Measurements from ENCODE around the gene VPS37C. TPM values are rescaled to one million over a fixed set of nuclear protein-coding genes. Genes with fewer than 3 reads are reported as not detected.
"Not testable (repeated sequence)": the region's sequence is repeated elsewhere in the genome, so short reads cannot be mapped to it uniquely, and the experiment has no call there.

Gene VPS37C
- total and polyA plus RNA-seq, 2 of the 13 experiments (the other 11 are each of a cell fraction or from before 2014, with no cell fraction given) = 7.5 to 8.8 TPM

- Histone ChIP-seq H3K9me3 (ENCODE audit: low read length) (no peaks in the 10 kb centered on the region), H3K4me2 (ENCODE audit: low read depth, low read length) (no peak overlapping the region), H3K79me2 (ENCODE audit: insufficient read depth, low read length) (no peaks in the 10 kb centered on the region), H3K27ac (ENCODE audit: extremely low read length, insufficient read depth, low read length) (no peak overlapping the region), H3K4me3 (replicated peaks in 1 of 3; ENCODE audit: insufficient read depth in 1 of 3, low read depth in 2 of 3, low read length in 3 of 3) (no peak overlapping the region), H3K4me1 (ENCODE audit: insufficient read depth, low read length) (no peaks in the 10 kb centered on the region), H3K36me3 (replicated peaks in 1 of 2; ENCODE audit: control insufficient read depth in 1 of 2, insufficient read depth in 2 of 2, low read length in 2 of 2) (no peaks in the 10 kb centered on the region), H3K9ac (ENCODE audit: insufficient read depth, low read depth, low read length) (no peak overlapping the region), H3K27me3 (ENCODE audit: control insufficient read depth in 1 of 2, insufficient read depth in 2 of 2, low read length in 2 of 2) (peaks cover 0 to 3% of the 10 kb centered on the region in 2 experiments; a peak in 1 of 5 replicates), H4K20me1 (ENCODE audit: insufficient read depth, low read length) (no peaks in the 10 kb centered on the region), H2AFZ (ENCODE audit: low read length) (no peak overlapping the region)
- in situ Hi-C loops (cut with HindIII; ENCODE audit: extremely low pct_ligation_motif_present, low pct_unique_long_range_greater_than_20kb) (no loop called here), intact Hi-C loops (cut with micrococcal nuclease; ENCODE audit: unreplicated experiment) (no loop called here)
- TF ChIP-seq GZF1 (CRISPR knock-in tag; IDR thresholded peaks at IDR 0.05) (no peak), PREB (CRISPR knock-in tag; IDR thresholded peaks at IDR 0.05) (no peak), ZNF503 (CRISPR knock-in tag; IDR thresholded peaks at IDR 0.05) (no peak), RFX1 (IDR thresholded peaks at IDR 0.05) (no peak), ZBTB10 (CRISPR knock-in tag; IDR thresholded peaks at IDR 0.05; ENCODE audit: borderline replicate concordance) (no peak)
- POLR2A ChIA-PET = no interaction called here
- no peak for FAIRE-seq
- WGBS (ENCODE audit: low lambda C conversion rate) = 25% methylated on average over 4 of the region's 4 CpGs
- no peak for ATAC-seq
- BruUV-seq (replicated peaks) = no TSS peak
- CTCF ChIA-PET (ENCODE audit: low intra/inter-chr PET ratio, low total read pairs) = no interaction called here
- DNase-seq (ENCODE audit: low spot score) = no peak
These were observed 20.3 kb upstream of the VPS37C start for GRCh38 chr11:61181489-61181888.

GRCh38 chr11:61180205-61180604 is 19.0 kb upstream of the VPS37C start:
- CTCF ChIA-PET (ENCODE audit: low intra/inter-chr PET ratio, low total read pairs); H4K20me1 ChIP-seq (ENCODE audit: insufficient read depth, low read length); H3K9me3 ChIP-seq (ENCODE audit: low read length); H3K4me3 ChIP-seq (replicated peaks in 1 of 3; ENCODE audit: insufficient read depth in 1 of 3, low read depth in 2 of 3, low read length in 3 of 3); H3K4me1 ChIP-seq (ENCODE audit: insufficient read depth, low read length); DNase-seq (ENCODE audit: low spot score); BruUV-seq (replicated peaks); H3K4me2 ChIP-seq (ENCODE audit: low read depth, low read length); intact Hi-C loops (cut with micrococcal nuclease; ENCODE audit: unreplicated experiment); H3K27ac ChIP-seq (ENCODE audit: extremely low read length, insufficient read depth, low read length); POLR2A ChIA-PET; ATAC-seq; H3K36me3 ChIP-seq (replicated peaks in 1 of 2; ENCODE audit: control insufficient read depth in 1 of 2, insufficient read depth in 2 of 2, low read length in 2 of 2); FAIRE-seq; H3K79me2 ChIP-seq (ENCODE audit: insufficient read depth, low read length); H3K9ac ChIP-seq (ENCODE audit: insufficient read depth, low read depth, low read length); in situ Hi-C loops (cut with HindIII; ENCODE audit: extremely low pct_ligation_motif_present, low pct_unique_long_range_greater_than_20kb); H2AFZ ChIP-seq (ENCODE audit: low read length): not testable (repeated sequence)
- 38% methylated on average over 3 of the region's 6 CpGs for WGBS (ENCODE audit: low lambda C conversion rate)
- H3K27me3 ChIP-seq (ENCODE audit: control insufficient read depth in 1 of 2, insufficient read depth in 2 of 2, low read length in 2 of 2) = peaks cover 0 to 12% of the 10 kb centered on the region in 2 experiments; a peak in 2 of 5 replicates

Data from HepG2 (cell line).